A172 (cell line): ENCODE measurements around the gene ADAMTSL1. TPM values are rescaled to one million over a fixed set of nuclear protein-coding genes. Genes with fewer than 3 reads are reported as not detected.

Experiments used
- DNase-seq: peaks from one replicate; pipeline ENCODE4 v3.0.0-alpha.2; 2015; ENCODE audit warnings: low spot score
- total RNA-seq: library from RNA; depleted of rRNA; stranded (reverse); fragments of >200 nt; shearing (Covaris generic); gene quantifications from 2 replicates; pipeline ENCODE4 v1.2.3, GENCODE V29; 2014

ADAMTSL1 gene
- total RNA-seq, 1 experiment from 2014 or later = 11.4 TPM

- no peak for DNase-seq
These were observed 25.1 kb downstream of the ADAMTSL1 start for GRCh38 chr9:18499062-18499461.

- DNase-seq = peak; percentile 32
These were observed 26.0 kb downstream of the ADAMTSL1 start for GRCh38 chr9:18499980-18500379.

GRCh38 chr9:18500451-18500850 is 26.5 kb downstream of the ADAMTSL1 start:
- no peak for DNase-seq

DNA sequence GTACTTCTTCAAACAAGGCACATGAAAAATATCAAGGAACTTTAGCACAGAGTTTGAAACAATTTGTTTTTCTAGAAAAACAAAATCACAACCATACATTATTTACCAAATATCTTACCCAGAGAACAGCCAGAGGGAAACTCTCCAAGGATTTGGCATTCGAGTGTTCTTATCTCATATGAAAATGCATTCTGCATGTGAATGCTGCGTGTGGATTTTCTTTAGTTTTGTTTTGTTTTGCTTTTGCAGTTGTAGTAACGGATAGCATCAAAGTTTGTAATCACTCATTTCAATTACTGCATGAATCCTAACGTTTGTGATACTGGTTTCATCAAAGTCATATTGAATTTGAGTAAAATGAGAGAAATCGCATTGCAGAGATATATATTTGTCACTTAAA is 28.0 kb downstream of the ADAMTSL1 start:
- no peak for DNase-seq

DNA sequence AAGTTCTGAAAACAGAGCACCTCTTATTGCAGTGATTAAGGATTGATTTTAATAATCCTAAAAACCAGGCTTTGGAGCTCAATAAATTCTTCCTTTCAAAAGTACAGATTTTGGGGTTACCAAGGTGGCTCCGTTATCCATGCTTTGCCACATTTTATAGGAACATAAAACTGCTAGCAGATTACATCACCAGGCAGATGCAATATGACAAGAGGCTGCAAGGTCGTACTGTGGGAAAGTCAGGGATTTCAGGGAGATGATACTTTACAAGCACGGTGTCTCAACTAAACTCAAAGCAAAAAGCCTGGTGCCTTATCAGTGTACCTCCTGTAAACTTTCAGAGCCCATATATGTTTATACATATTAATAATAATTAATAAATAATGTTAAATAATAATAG is 28.6 kb downstream of the ADAMTSL1 start:
- DNase-seq = no peak

DNA sequence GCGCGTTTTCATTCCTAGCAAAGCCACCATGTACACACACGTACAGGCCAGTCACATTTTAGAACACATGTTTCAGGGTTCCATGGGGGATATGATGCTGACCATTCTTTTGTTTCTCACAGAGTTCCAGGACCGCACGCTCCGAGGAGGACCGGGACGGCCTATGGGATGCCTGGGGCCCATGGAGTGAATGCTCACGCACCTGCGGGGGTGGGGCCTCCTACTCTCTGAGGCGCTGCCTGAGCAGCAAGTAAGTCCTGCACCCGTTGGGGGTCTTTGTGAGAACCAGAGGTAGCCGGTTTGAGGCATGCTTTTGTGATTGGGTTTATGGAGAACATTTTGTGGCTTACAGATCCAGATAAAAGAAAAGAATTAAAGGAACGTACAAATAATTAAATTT is 30.8 kb downstream of the ADAMTSL1 start:
- no peak for DNase-seq

- no peak for DNase-seq
These were observed 33.2 kb downstream of the ADAMTSL1 start for GRCh38 chr9:18507151-18507550.

GRCh38 chr9:18516514-18516913 is 42.6 kb downstream of the ADAMTSL1 start:
- no peak for DNase-seq

GRCh38 chr9:18516965-18517364 is 43.0 kb downstream of the ADAMTSL1 start:
- no peak for DNase-seq

- DNase-seq = no peak
These were observed 46.6 kb downstream of the ADAMTSL1 start for GRCh38 chr9:18520416-18521047.

DNA sequence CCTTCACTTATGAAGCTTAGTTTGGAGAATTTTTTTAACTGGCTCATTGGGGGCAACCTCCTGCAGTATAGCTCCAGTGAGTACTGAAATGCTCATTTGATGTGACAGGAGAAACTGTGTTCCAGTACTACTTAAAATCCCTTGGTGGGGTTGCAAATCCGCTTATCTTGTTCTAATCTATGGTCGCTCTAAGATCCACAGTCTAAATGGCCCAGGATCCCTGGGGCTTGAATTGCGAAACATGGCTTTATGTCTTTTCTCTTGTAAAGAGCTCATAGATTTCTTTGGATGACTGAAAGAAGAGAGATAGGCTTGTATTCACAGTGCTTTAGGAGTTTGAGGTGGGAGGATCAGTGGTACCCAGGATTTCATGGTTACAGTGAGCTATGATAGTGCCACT is 52.7 kb downstream of the ADAMTSL1 start:
- no peak for DNase-seq

- DNase-seq = no peak
These were observed 57.4 kb downstream of the ADAMTSL1 start for GRCh38 chr9:18531136-18532065.

GRCh38 chr9:18534611-18535010 is 60.7 kb downstream of the ADAMTSL1 start:
- no peak for DNase-seq

- no peak for DNase-seq
These were observed 62.6 kb downstream of the ADAMTSL1 start for GRCh38 chr9:18536554-18536953.

GRCh38 chr9:18539203-18539693 is 65.3 kb downstream of the ADAMTSL1 start:
- no peak for DNase-seq

DNA sequence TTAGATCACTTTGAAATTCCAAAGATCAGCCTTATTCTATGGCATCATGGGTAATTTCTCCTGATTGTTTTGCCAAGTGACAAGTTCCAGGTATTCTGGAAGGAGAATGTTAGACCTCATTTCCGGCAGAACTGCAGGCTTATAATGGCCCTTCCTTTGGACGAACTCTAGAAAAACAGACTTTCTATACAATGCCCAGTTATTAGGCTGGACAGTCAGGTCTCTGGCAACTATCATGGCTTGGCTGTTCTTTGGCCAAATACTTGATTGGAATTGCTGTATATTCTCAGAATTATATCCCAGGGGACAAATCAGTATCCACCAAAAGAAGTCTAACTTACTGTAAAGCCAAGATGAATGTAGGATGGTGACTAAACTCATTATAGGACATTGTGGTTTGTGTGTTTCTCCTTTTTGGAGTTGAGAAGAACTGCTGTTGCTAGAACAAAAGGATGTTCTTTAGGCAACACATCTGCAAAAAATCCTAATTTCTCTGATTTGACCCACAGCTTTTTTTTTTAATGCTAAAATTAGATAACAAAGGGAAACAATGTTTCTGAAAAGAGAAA is 69.0 kb downstream of the ADAMTSL1 start:
- DNase-seq = peak; percentile 51

DNA sequence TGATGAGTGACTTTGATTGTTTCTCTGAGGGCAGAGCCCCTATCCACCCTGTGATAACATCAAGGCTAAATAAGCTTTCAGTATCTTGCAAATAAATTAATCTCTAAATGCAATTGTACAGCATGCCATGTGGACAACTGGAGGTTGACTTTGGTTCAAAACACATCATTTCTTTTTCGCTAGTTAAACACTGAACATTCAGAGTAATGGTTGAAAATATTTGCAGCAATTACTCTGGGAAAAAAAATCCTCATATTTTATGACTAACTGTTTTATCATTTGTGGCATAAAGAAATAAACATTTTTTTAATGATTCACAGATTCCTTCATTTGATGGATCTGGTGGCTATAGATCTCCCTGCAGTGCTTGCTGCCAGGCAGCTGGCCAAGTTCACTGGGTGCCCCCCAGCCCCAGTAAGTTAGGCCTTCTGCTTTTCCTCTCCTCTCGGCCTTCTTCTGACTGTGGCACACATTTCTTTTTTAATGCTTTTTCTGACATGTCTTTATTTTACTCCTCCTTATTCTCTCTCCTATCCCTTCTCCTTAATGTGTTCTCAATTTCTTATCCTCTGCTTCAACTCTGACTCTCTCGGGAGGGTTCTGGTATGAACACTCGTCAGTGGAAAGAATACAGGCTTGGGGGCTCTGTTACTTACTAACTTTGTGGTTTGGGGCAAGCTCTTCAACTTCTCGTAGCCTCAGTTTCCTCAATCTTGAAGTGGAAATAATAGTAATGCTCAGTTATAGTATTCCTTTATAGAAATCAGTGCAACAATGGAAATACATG is 69.6 kb downstream of the ADAMTSL1 start:
- peak; percentile 77 for DNase-seq

- DNase-seq = peak; percentile 13
These were observed 70.5 kb downstream of the ADAMTSL1 start for GRCh38 chr9:18544456-18544855.

DNA sequence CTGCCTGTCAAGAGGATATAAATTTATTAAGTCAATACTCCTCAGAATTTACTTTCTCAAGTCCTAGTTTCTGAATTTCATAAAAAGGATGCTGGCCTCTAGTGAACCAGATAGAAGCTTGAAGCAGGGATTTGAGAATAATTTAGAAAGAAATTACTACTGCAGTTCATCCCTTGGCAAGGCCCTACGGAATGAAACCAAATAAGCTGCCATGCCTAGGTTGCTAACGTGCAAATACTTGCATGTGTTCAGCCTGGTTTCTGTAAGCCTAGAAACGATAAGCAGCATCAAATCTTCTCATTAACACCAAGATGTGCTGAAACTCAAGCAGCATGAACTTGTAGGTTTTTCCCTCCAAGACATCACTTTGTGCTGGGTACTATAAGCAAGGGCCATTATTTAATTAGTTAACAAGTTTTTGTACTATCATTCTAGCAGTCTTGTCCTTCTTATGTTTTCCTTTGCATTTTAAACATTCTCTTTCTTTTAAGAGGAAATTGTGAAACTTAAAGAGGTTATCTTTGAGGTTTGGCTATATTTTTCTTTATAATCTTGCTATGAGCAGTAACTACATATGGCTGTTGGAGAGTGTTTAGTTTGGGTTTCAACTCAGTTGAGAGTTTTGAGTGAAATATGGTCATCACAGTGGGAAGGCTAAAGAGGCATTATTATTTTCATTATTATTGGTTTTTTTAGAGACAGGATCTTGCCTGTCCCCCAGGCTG is 71.8 kb downstream of the ADAMTSL1 start:
- no peak for DNase-seq

DNA sequence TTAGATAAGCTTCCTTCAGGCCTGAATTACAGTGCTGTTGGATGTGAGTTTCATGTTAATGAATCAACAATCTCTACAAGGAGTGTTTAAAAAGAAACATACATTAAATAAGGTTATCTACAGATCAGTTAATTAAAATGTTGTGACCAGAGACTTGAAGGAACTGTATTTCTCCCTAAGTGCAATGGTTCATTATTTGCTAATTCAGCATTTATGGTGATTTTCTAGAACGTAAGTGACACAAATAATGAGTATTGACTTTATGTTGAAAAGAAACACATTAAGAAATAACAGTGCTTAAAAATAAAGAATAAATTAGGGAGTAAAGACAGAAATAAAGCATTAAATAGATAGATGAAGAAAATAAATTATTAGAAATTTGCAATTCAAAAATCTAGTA is 74.5 kb downstream of the ADAMTSL1 start:
- no peak for DNase-seq

- DNase-seq = no peak
These were observed 75.8 kb downstream of the ADAMTSL1 start for GRCh38 chr9:18549772-18550171.
